Memory B cell (primary cell): Measurements from ENCODE around the gene SERGEF.
"Not testable (repeated sequence)": the region's sequence is repeated elsewhere in the genome, so short reads cannot be mapped to it uniquely, and the experiment has no call there.

Source experiments
- ATAC-seq: fragments of 150-1000 bp; cut with Tn5 transposase; 2 replicates; pipeline ENCODE4 v1.10.0; 2021; ENCODE audit warnings: low read depth, mild to moderate bottlenecking, moderate library complexity
- DNase-seq, 2 donors: peaks; one replicate each; pipeline ENCODE4 v3.0.0; 2022; ENCODE audit warnings: low spot score in 2 of 2
- H3K27ac Mint-ChIP-seq: one replicate; pipeline ENCODE4 v1.8.0; 2022; ENCODE audit warnings: mild to moderate bottlenecking, moderate library complexity, mixed read lengths
- H3K27me3 Mint-ChIP-seq: one replicate; pipeline ENCODE4 v1.8.0; 2022; ENCODE audit warnings: mixed read lengths
- H3K36me3 Mint-ChIP-seq: one replicate; pipeline ENCODE4 v1.8.0; 2022; ENCODE audit warnings: mild to moderate bottlenecking, mixed read lengths
- H3K4me1 Mint-ChIP-seq: one replicate; pipeline ENCODE4 v1.8.0; 2022; ENCODE audit warnings: mixed read lengths
- H3K4me3 Mint-ChIP-seq: one replicate; pipeline ENCODE4 v1.8.0; 2022; ENCODE audit warnings: mild to moderate bottlenecking, moderate library complexity, mixed read lengths
- H3K9me3 Mint-ChIP-seq: one replicate; pipeline ENCODE4 v1.8.0; 2022; ENCODE audit warnings: mixed read lengths

Gene SERGEF

GRCh38 chr11:17898071-17898470 lies 114.8 kb downstream of the SERGEF start:
- H3K27ac Mint-ChIP-seq, result no peak overlapping the region

GRCh38 chr11:17897495-17897894 lies 115.4 kb downstream of the SERGEF start:
- Mint-ChIP-seq H3K36me3 (peaks cover 23% of the 10 kb centered on the region), H3K9me3 (no peaks in the 10 kb centered on the region), H3K27me3 (no peaks in the 10 kb centered on the region), H3K27ac (no peak overlapping the region), H3K4me3 (no peak overlapping the region), H3K4me1 (no peaks in the 10 kb centered on the region)
- DNase-seq (no peak), ATAC-seq (no peak)

More at GRCh38 chr11:17898071-17898470, 114.8 kb downstream of the SERGEF start:
- Mint-ChIP-seq H3K4me1 (no peaks in the 10 kb centered on the region), H3K27me3 (no peaks in the 10 kb centered on the region), H3K4me3 (no peak overlapping the region), H3K36me3 (peaks cover 19% of the 10 kb centered on the region), H3K9me3 (no peaks in the 10 kb centered on the region)
- ATAC-seq (no peak), DNase-seq (no peak)

- not testable (repeated sequence) for H3K9me3 Mint-ChIP-seq, H3K27ac Mint-ChIP-seq, H3K4me3 Mint-ChIP-seq, ATAC-seq, H3K4me1 Mint-ChIP-seq, DNase-seq, H3K27me3 Mint-ChIP-seq
- H3K36me3 Mint-ChIP-seq, result peaks cover 16% of the 10 kb centered on the region
Measured at GRCh38 chr11:17896496-17897151, 116.2 kb downstream of the SERGEF start.

- no peaks in the 10 kb centered on the region for H3K27me3 Mint-ChIP-seq
- H3K36me3 Mint-ChIP-seq, result peaks cover 12% of the 10 kb centered on the region
- H3K9me3 Mint-ChIP-seq, result no peaks in the 10 kb centered on the region
- no peaks in the 10 kb centered on the region for H3K4me1 Mint-ChIP-seq
- DNase-seq (no peak), ATAC-seq (no peak)
- no peak overlapping the region for H3K4me3 Mint-ChIP-seq
- no peak overlapping the region for H3K27ac Mint-ChIP-seq
Measured at GRCh38 chr11:17894929-17895658, 117.8 kb downstream of the SERGEF start.

- Mint-ChIP-seq H3K9me3 (no peaks in the 10 kb centered on the region), H3K36me3 (peaks cover 16% of the 10 kb centered on the region), H3K27ac (no peak overlapping the region), H3K27me3 (no peaks in the 10 kb centered on the region), H3K4me1 (no peaks in the 10 kb centered on the region), H3K4me3 (no peak overlapping the region)
- no peak for ATAC-seq
- no peak for DNase-seq
Measured at GRCh38 chr11:17892409-17892808, 120.4 kb downstream of the SERGEF start.

GRCh38 chr11:17890325-17890724 lies 122.5 kb downstream of the SERGEF start:
- H3K4me1 Mint-ChIP-seq, result peaks cover 2% of the 10 kb centered on the region

GRCh38 chr11:17887779-17888178 lies 125.1 kb downstream of the SERGEF start:
- no peak overlapping the region for H3K4me3 Mint-ChIP-seq
- ATAC-seq (no peak), DNase-seq (no peak)
- H3K9me3 Mint-ChIP-seq, result no peaks in the 10 kb centered on the region
- peaks cover 25% of the 10 kb centered on the region for H3K36me3 Mint-ChIP-seq
- peaks cover 2% of the 10 kb centered on the region for H3K4me1 Mint-ChIP-seq
- no peak overlapping the region for H3K27ac Mint-ChIP-seq
- no peaks in the 10 kb centered on the region for H3K27me3 Mint-ChIP-seq

More at GRCh38 chr11:17890325-17890724, 122.5 kb downstream of the SERGEF start:
- Mint-ChIP-seq H3K36me3 (peaks cover 25% of the 10 kb centered on the region), H3K27ac (no peak overlapping the region), H3K4me3 (no peak overlapping the region), H3K9me3 (no peaks in the 10 kb centered on the region), H3K27me3 (no peaks in the 10 kb centered on the region)
- ATAC-seq, result no peak
- DNase-seq, result no peak

- H3K4me1 Mint-ChIP-seq, result peaks cover 2% of the 10 kb centered on the region
- ATAC-seq (no peak), DNase-seq (no peak)
- peaks cover 18% of the 10 kb centered on the region for H3K36me3 Mint-ChIP-seq
- H3K27me3 Mint-ChIP-seq, result no peaks in the 10 kb centered on the region
- no peaks in the 10 kb centered on the region for H3K9me3 Mint-ChIP-seq
- no peak overlapping the region for H3K27ac Mint-ChIP-seq
- no peak overlapping the region for H3K4me3 Mint-ChIP-seq
Measured at GRCh38 chr11:17883946-17884345, 128.9 kb downstream of the SERGEF start.

GRCh38 chr11:17883057-17883456 lies 129.8 kb downstream of the SERGEF start:
- Mint-ChIP-seq H3K36me3 (peaks cover 24% of the 10 kb centered on the region), H3K27me3 (no peaks in the 10 kb centered on the region), H3K4me1 (peaks cover 7% of the 10 kb centered on the region), H3K9me3 (no peaks in the 10 kb centered on the region), H3K4me3 (no peak overlapping the region), H3K27ac (no peak overlapping the region)
- DNase-seq (no peak), ATAC-seq (no peak)

GRCh38 chr11:17878743-17879142 lies 134.1 kb downstream of the SERGEF start:
- peaks cover 5% of the 10 kb centered on the region for H3K4me1 Mint-ChIP-seq
- no peak overlapping the region for H3K4me3 Mint-ChIP-seq
- H3K27me3 Mint-ChIP-seq, result no peaks in the 10 kb centered on the region
- no peak overlapping the region for H3K27ac Mint-ChIP-seq
- DNase-seq (no peak), ATAC-seq (no peak)
- peaks cover 33% of the 10 kb centered on the region for H3K36me3 Mint-ChIP-seq
- no peaks in the 10 kb centered on the region for H3K9me3 Mint-ChIP-seq

- ATAC-seq, result no peak
- H3K4me1 Mint-ChIP-seq, result peaks cover 5% of the 10 kb centered on the region
- peak overlapping the region; percentile 45 for H3K27ac Mint-ChIP-seq
- H3K27me3 Mint-ChIP-seq, result no peaks in the 10 kb centered on the region
- no peaks in the 10 kb centered on the region for H3K9me3 Mint-ChIP-seq
- H3K4me3 Mint-ChIP-seq, result no peak overlapping the region
- no peak for DNase-seq
- H3K36me3 Mint-ChIP-seq, result peaks cover 33% of the 10 kb centered on the region
Measured at GRCh38 chr11:17877886-17878285, 135.0 kb downstream of the SERGEF start.

- H3K4me3 Mint-ChIP-seq, result no peak overlapping the region
- peaks cover 37% of the 10 kb centered on the region for H3K36me3 Mint-ChIP-seq
- H3K4me1 Mint-ChIP-seq, result peaks cover 5% of the 10 kb centered on the region
- DNase-seq (no peak), ATAC-seq (no peak)
- H3K27ac Mint-ChIP-seq, result no peak overlapping the region
- no peaks in the 10 kb centered on the region for H3K27me3 Mint-ChIP-seq
- H3K9me3 Mint-ChIP-seq, result no peaks in the 10 kb centered on the region
Measured at GRCh38 chr11:17876827-17877226, 136.0 kb downstream of the SERGEF start.

- ATAC-seq (no peak), DNase-seq (no peak)
- Mint-ChIP-seq H3K36me3 (peaks cover 39% of the 10 kb centered on the region), H3K9me3 (no peaks in the 10 kb centered on the region), H3K4me3 (no peak overlapping the region), H3K27ac (no peak overlapping the region), H3K4me1 (peaks cover 5% of the 10 kb centered on the region), H3K27me3 (no peaks in the 10 kb centered on the region)
Measured at GRCh38 chr11:17875891-17876290, 137.0 kb downstream of the SERGEF start.

- Mint-ChIP-seq H3K4me3 (no peak overlapping the region), H3K36me3 (peaks cover 46% of the 10 kb centered on the region)
- ATAC-seq, result no peak
Measured at GRCh38 chr11:17873586-17873985, 139.3 kb downstream of the SERGEF start.

GRCh38 chr11:17868398-17868797 lies 144.4 kb downstream of the SERGEF start:
- not testable (repeated sequence) for DNase-seq, H3K9me3 Mint-ChIP-seq, ATAC-seq, H3K27me3 Mint-ChIP-seq, H3K27ac Mint-ChIP-seq, H3K4me3 Mint-ChIP-seq, H3K4me1 Mint-ChIP-seq
- H3K36me3 Mint-ChIP-seq, result peaks cover 36% of the 10 kb centered on the region

More at GRCh38 chr11:17873586-17873985, 139.3 kb downstream of the SERGEF start:
- Mint-ChIP-seq H3K9me3 (peaks cover 3% of the 10 kb centered on the region), H3K27ac (no peak overlapping the region), H3K27me3 (no peaks in the 10 kb centered on the region), H3K4me1 (peaks cover 2% of the 10 kb centered on the region)
- no peak for DNase-seq
